Lower lobe of right lung (tissue), 2 donors: ENCODE results near the gene KCNT1. TPM values are rescaled to one million over a fixed set of nuclear protein-coding genes. Genes with fewer than 3 reads are reported as not detected.

Experiments used
- ATAC-seq, 2 donors: fragments of 200-7000 bp; cut with Tn5 transposase; one replicate each; pipeline ENCODE4 v1.9.1; 2020 to 2022; ENCODE audit warnings: mild to moderate bottlenecking in 2 of 2, moderate library complexity in 2 of 2
- DNase-seq: peaks from one replicate; pipeline ENCODE4 v3.0.0-alpha.2; 2020
- H3K27ac ChIP-seq: fragments of 200-600 bp; one replicate; pipeline ENCODE4 v1.8.0; 2022
- H3K27me3 ChIP-seq: fragments of 200-600 bp; one replicate; pipeline ENCODE4 v1.8.0; 2022; ENCODE audit warnings: low read depth
- H3K36me3 ChIP-seq: fragments of 200-600 bp; one replicate; pipeline ENCODE4 v1.8.0; 2022; ENCODE audit warnings: mild to moderate bottlenecking
- H3K4me1 ChIP-seq: fragments of 200-600 bp; one replicate; pipeline ENCODE4 v1.8.0; 2022
- H3K4me3 ChIP-seq: fragments of 200-600 bp; one replicate; pipeline ENCODE4 v1.8.0; 2022; ENCODE audit warnings: mild to moderate bottlenecking
- H3K9me3 ChIP-seq: fragments of 200-600 bp; one replicate; pipeline ENCODE4 v1.8.0; 2022
- intact Hi-C: fragments of 100-400 bp; cut with DNase I; formaldehyde crosslinking; loops from one replicate; pipeline ENCODE4 v1.11.0; 2022
- total RNA-seq: library from RNA; stranded (reverse); fragmentation: NEBNext Ultra II Directional; extraction: Animal tissue kit (Norgen Biotek cat#: 25700); gene quantifications from one replicate; pipeline ENCODE4 v1.2.1, GENCODE V29; 2021
- TF ChIP-seq, protein P1 (sequence below): fragments of 200-600 bp; IDR thresholded peaks from one replicate; pipeline ENCODE4 v1.8.0; 2022; ENCODE audit warnings: antibody characterized with exemption, mild to moderate bottlenecking
- donor health status: DM: no; HTN: yes; CAD: no; lungs with severe emphysema.

Gene KCNT1
- total RNA-seq, 1 donor from 2014 or later: 0.35 TPM

DNA sequence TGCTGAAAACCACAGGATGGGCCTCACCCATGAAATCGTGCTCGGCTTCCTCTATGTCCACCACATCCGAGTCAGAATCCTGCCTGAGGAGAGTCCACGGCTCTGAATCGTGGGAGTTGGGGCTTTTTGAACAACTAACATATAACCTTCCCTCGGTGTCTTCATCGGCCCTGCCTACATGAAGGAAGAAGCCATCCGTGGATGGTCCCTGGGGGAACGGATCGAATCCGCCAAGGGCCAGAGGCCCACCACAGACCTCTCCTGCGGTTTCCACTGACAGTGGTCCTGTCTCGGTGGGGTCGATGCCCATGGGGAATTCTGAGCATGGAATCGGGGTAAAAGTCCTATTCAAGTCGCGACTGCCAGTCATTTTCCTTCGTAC is 120.4 kb downstream of the KCNT1 start:
- ATAC-seq (no peak), DNase-seq (no peak)
- intact Hi-C loops: no loop called here
- Histone ChIP-seq H3K36me3 (peaks cover 100% of the 10 kb centered on the region), H3K4me3 (no peak overlapping the region), H3K4me1 (no peaks in the 10 kb centered on the region), H3K27ac (no peak overlapping the region), H3K27me3 (no peaks in the 10 kb centered on the region), H3K9me3 (no peaks in the 10 kb centered on the region)
- TF ChIP-seq, protein P1, sequence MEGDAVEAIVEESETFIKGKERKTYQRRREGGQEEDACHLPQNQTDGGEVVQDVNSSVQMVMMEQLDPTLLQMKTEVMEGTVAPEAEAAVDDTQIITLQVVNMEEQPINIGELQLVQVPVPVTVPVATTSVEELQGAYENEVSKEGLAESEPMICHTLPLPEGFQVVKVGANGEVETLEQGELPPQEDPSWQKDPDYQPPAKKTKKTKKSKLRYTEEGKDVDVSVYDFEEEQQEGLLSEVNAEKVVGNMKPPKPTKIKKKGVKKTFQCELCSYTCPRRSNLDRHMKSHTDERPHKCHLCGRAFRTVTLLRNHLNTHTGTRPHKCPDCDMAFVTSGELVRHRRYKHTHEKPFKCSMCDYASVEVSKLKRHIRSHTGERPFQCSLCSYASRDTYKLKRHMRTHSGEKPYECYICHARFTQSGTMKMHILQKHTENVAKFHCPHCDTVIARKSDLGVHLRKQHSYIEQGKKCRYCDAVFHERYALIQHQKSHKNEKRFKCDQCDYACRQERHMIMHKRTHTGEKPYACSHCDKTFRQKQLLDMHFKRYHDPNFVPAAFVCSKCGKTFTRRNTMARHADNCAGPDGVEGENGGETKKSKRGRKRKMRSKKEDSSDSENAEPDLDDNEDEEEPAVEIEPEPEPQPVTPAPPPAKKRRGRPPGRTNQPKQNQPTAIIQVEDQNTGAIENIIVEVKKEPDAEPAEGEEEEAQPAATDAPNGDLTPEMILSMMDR: no peak

DNA sequence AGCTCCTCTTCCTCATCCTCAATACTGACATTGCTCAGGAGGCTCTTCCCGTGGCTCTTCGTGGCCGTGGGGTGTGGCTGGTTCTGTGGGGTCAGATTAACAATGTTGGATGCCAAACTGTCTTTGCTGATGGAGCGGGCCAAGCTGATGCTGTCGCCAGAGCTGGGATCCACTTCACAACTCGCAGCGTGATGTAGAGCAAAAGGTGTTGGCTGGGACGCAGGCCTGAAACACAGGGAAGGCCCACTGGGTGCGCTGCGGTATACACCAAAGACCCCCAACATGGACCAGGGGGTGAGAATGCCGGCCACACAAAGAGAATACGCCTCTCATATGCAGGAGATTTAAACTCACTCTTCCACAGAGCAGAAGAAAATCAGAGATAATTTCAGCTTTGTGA is 121.1 kb downstream of the KCNT1 start:
- TF ChIP-seq, protein P1: no peak
- DNase-seq: no peak
- Histone ChIP-seq H3K9me3 (no peaks in the 10 kb centered on the region), H3K4me3 (no peak overlapping the region), H3K4me1 (no peaks in the 10 kb centered on the region), H3K27ac (no peak overlapping the region), H3K27me3 (no peaks in the 10 kb centered on the region), H3K36me3 (peaks cover 94% of the 10 kb centered on the region)
- ATAC-seq: no peak
- intact Hi-C loops: no loop called here

DNA sequence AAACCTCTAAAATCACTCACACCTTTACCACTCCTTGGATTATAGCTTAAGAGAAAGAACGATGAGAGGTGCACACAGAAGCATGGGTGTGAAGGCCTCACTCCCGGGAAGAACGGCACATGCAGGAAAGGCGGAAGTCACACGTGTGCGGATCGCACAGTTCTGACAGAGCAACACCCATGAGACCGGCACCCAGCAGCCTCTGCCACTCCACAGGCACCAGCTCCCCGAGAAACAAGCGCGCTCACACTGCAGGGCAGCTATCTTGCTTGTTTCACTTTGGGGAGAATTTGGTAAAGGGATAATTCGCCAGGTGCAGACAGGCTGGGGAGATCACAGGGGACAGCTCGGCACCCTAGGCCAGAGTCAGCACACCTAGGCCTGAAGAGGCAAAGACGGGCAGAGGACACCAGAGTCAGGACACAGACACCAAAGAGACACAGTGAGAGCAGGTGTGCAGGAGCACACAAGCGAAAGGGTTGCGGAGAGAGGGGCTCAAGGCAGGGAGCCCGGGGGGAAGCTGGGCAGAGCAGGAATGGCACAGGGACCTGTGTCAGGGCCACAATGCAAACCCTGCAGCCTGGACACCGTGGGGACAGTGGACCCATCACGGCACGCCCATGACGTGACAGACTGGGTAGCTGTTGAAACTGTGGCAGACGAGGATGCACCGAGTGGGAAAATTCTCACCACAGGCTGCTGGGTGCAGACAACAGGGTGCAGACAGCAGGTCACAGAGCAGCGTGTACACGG is 123.6 kb downstream of the KCNT1 start:
- H3K36me3 ChIP-seq: peaks cover 68% of the 10 kb centered on the region
- H3K27me3 ChIP-seq: no peaks in the 10 kb centered on the region
- TF ChIP-seq, protein P1: no peak
- intact Hi-C loops: no loop called here
- ATAC-seq: no peak
- no peak for DNase-seq
- H3K4me1 ChIP-seq: no peaks in the 10 kb centered on the region
- no peak overlapping the region for H3K4me3 ChIP-seq
- H3K9me3 ChIP-seq: peaks cover 3% of the 10 kb centered on the region
- H3K27ac ChIP-seq: no peak overlapping the region

DNA sequence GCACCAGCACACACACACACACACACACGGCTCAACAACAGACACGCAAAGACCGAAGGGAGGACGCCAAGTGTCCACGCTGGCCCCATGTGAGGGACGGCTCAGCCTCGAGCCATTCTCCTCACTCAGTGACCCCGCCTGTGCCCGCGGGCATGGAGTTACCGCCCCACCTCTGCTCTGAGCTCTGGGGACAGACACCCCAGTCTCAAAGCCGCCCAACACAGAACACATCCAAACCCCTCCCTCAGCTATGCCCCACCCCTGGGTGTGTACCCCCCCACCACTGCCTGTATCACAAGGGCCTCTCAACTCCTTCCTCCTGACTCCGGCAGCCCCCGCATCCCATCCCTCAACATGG is 124.2 kb downstream of the KCNT1 start:
- no peak for DNase-seq
- H3K27ac ChIP-seq: no peak overlapping the region
- TF ChIP-seq, protein P1: no peak
- H3K36me3 ChIP-seq: peaks cover 62% of the 10 kb centered on the region
- no peaks in the 10 kb centered on the region for H3K4me1 ChIP-seq
- no peaks in the 10 kb centered on the region for H3K27me3 ChIP-seq
- no peak overlapping the region for H3K4me3 ChIP-seq
- intact Hi-C loops: no loop called here
- H3K9me3 ChIP-seq: peaks cover 3% of the 10 kb centered on the region
- peak in 1 of 2 donors; percentile 42 for ATAC-seq

DNA sequence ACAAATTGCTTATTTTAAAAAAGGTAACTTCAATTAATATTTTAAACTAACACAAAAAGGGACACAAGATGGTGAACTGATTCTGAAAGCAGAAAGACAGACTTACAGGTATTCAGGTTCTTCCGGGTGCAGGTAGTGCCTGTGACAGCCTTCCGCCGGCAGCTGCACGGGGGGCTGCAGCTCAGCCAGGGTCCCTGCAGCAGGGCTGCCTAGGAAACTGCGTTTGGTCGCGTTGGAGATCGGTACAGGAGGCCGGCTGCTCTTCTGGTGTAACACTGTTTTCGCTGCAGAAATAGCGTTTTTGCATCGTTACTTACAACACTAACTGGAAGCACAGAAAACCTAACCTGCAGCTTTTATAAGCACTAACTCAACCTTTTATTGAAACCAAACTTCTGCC is 125.3 kb downstream of the KCNT1 start:
- H3K27me3 ChIP-seq: no peaks in the 10 kb centered on the region
- peaks cover 3% of the 10 kb centered on the region for H3K9me3 ChIP-seq
- intact Hi-C loops: no loop called here
- DNase-seq: no peak
- peaks cover 51% of the 10 kb centered on the region for H3K36me3 ChIP-seq
- no peak for ATAC-seq
- H3K4me3 ChIP-seq: no peak overlapping the region
- no peaks in the 10 kb centered on the region for H3K4me1 ChIP-seq
- TF ChIP-seq, protein P1: no peak
- no peak overlapping the region for H3K27ac ChIP-seq
